ENCODE results near the gene CALY.

The CALY gene

GRCh38 chr10:133365461-133366129 is 28.9 kb upstream of the CALY start:
- no peak for DNase-seq

GRCh38 chr10:133364645-133365431 is 28.1 kb upstream of the CALY start:
- no peak for DNase-seq

- no peak for DNase-seq
Observed at GRCh38 chr10:133362846-133363245, 26.1 kb upstream of the CALY start.

- DNase-seq: no peak
Observed at GRCh38 chr10:133361773-133362441, 25.2 kb upstream of the CALY start.

- DNase-seq: no peak
Observed at GRCh38 chr10:133361227-133361626, 24.5 kb upstream of the CALY start.

GRCh38 chr10:133359972-133360610 is 23.4 kb upstream of the CALY start:
- DNase-seq: no peak

GRCh38 chr10:133359554-133359971 is 22.9 kb upstream of the CALY start:
- DNase-seq: no peak

- no peak for DNase-seq
Observed at GRCh38 chr10:133358925-133359310, 22.2 kb upstream of the CALY start.

- DNase-seq: no peak
Observed at GRCh38 chr10:133358162-133358924, 21.6 kb upstream of the CALY start.

- peak; percentile 77 for DNase-seq
Observed at GRCh38 chr10:133357285-133358161, 20.8 kb upstream of the CALY start, which contains the start of gene FUOM. Gene FUOM, minus strand, starts transcription at chr10:133358019. Its CDS starts 12 bp downstream, at chr10:133358007.

GRCh38 chr10:133356549-133357284 is 20.0 kb upstream of the CALY start:
- no peak for DNase-seq

- no peak for DNase-seq
Observed at GRCh38 chr10:133355991-133356390, 19.3 kb upstream of the CALY start.

- DNase-seq: no peak
Observed at GRCh38 chr10:133355266-133355665, 18.6 kb upstream of the CALY start.

GRCh38 chr10:133354672-133355240 is 18.1 kb upstream of the CALY start:
- DNase-seq: no peak

GRCh38 chr10:133353988-133354605 is 17.4 kb upstream of the CALY start:
- DNase-seq: no peak

- no peak for DNase-seq
Observed at GRCh38 chr10:133353202-133353959, 16.7 kb upstream of the CALY start.

- DNase-seq: no peak
Observed at GRCh38 chr10:133351408-133352318, 15.0 kb upstream of the CALY start.

GRCh38 chr10:133350950-133351329 is 14.2 kb upstream of the CALY start:
- DNase-seq: no peak

All from activated naive CD4-positive, alpha-beta T cell treated with anti-CD3 and anti-CD28 coated beads, Interleukin-2, amount 50 U/mL, for 16 hours (primary cell).